ENCODE data around the gene RBM47.

DNA sequence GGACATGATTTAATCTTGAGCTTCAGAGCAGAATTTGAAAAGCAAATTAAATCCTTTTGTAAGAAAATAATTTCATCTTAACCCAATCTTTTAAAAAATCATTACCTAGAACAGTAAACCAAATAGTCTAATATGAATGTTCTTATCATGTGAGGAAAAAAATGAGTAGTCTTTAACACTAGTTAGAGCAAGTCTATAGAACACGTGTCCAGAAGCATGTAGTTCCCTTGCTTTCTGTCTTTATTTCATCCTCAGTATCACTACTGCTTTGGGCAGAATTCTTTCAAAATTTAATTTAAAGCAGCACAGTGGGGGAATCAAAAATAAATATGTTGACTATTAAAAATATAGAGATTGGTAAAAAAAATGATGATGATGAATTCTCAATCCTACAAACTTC is 2.1 kb downstream of the RBM47 start:
- TF ChIP-seq, protein P1, sequence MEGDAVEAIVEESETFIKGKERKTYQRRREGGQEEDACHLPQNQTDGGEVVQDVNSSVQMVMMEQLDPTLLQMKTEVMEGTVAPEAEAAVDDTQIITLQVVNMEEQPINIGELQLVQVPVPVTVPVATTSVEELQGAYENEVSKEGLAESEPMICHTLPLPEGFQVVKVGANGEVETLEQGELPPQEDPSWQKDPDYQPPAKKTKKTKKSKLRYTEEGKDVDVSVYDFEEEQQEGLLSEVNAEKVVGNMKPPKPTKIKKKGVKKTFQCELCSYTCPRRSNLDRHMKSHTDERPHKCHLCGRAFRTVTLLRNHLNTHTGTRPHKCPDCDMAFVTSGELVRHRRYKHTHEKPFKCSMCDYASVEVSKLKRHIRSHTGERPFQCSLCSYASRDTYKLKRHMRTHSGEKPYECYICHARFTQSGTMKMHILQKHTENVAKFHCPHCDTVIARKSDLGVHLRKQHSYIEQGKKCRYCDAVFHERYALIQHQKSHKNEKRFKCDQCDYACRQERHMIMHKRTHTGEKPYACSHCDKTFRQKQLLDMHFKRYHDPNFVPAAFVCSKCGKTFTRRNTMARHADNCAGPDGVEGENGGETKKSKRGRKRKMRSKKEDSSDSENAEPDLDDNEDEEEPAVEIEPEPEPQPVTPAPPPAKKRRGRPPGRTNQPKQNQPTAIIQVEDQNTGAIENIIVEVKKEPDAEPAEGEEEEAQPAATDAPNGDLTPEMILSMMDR (conservative IDR thresholded peaks at IDR 0.05; ENCODE audit: low read depth, low read length) = no peak
- TF ChIP-seq EZH2 (IDR thresholded peaks at IDR 0.05; ENCODE audit: borderline replicate concordance, low read depth, low read length, poor library complexity, severe bottlenecking) = no peak
